K562 (cell line): ENCODE measurements around the gene ODAD3. TPM values are rescaled to one million over a fixed set of nuclear protein-coding genes. Genes with fewer than 3 reads are reported as not detected.
A peak's percentile ranks its signal among the peaks of the same experiment; 100 is the strongest.

Experiments
- BCL6 ChIP-seq: fragments of 250-450 bp; sonication (Bioruptor Pico); IDR thresholded peaks from 2 replicates; pipeline ENCODE4 v1.4.0; 2020
- HDAC3 ChIP-seq: fragments of 450-650 bp; IDR thresholded peaks from 2 replicates; pipeline ENCODE4 v1.6.1; 2018; ENCODE audit warnings: borderline replicate concordance, mild to moderate bottlenecking, moderate library complexity; ENCODE audit not compliant: partially characterized antibody
- IFI16 ChIP-seq: fragments of 250-450 bp; sonication (Bioruptor Pico); IDR thresholded peaks from 2 replicates; pipeline ENCODE4 v2.1.2; 2022; ENCODE audit warnings: mild to moderate bottlenecking, inconsistent platforms
- MAFG ChIP-seq: fragments of 450-650 bp; conservative IDR thresholded peaks from 2 replicates; pipeline ENCODE4 v1.6.1; 2016; ENCODE audit warnings: missing genetic modification characterization, missing compliant biosample characterization
- MCM5 ChIP-seq: fragments of 450-650 bp; IDR thresholded peaks from 2 replicates; pipeline ENCODE4 v1.6.1; 2016; ENCODE audit warnings: low read depth
- MECOM ChIP-seq: fragments of 250-450 bp; sonication (Bioruptor Pico); IDR thresholded peaks from 2 replicates; pipeline ENCODE4 v1.8.0; 2022; ENCODE audit warnings: inconsistent platforms
- MTA2 ChIP-seq: fragments of 450-650 bp; IDR thresholded peaks from 2 replicates; pipeline ENCODE4 v1.6.1; 2016; ENCODE audit warnings: low read depth
- MYBL2 ChIP-seq, 2 experiments: fragments of 450-650 bp in 1 of 2; sonication (generic) in 1 of 2; formaldehyde crosslinking in 1 of 2; IDR thresholded peaks; 2 replicates each; pipeline versions ENCODE4 v1.6.1 to v1.8.1; 2017 to 2022; ENCODE audit warnings: borderline replicate concordance in 1 of 2, inconsistent platforms in 1 of 2, low read depth in 1 of 2, mild to moderate bottlenecking in 1 of 2, missing genetic modification reagents in 1 of 2, moderate library complexity in 1 of 2
- RBM39 ChIP-seq: fragments of 200-400 bp; formaldehyde crosslinking; optimal IDR thresholded peaks from 2 replicates; pipeline ENCODE3; 2018; ENCODE audit warnings: low read depth, low read length
- SAP30 ChIP-seq: fragments of 200-600 bp; sonication (generic); IDR thresholded peaks from 2 replicates; pipeline ENCODE4 v1.6.1; 2012; ENCODE audit warnings: borderline replicate concordance, low read depth, mild to moderate bottlenecking, moderate library complexity, low read length, control low read depth, inconsistent platforms; ENCODE audit not compliant: insufficient read depth, poor library complexity, severe bottlenecking
- TAF15 ChIP-seq: fragments of 200-400 bp; formaldehyde crosslinking; IDR thresholded peaks from 2 replicates; pipeline ENCODE4 v1.6.1; 2017; ENCODE audit warnings: mild to moderate bottlenecking, low read depth, low read length, moderate library complexity
- TARDBP ChIP-seq: fragments of 450-650 bp; IDR thresholded peaks from 2 replicates; pipeline ENCODE4 v1.6.1; 2016
- TSC22D4 ChIP-seq: fragments of 450-650 bp; IDR thresholded peaks from 2 replicates; pipeline ENCODE4 v1.6.1; 2016; ENCODE audit warnings: missing genetic modification characterization, missing biosample characterization, control low read depth
- ZNF408 ChIP-seq: fragments of 250-450 bp; sonication (Bioruptor Pico); IDR thresholded peaks from 2 replicates; pipeline ENCODE4 v1.4.0; 2020; ENCODE audit warnings: low read depth, mild to moderate bottlenecking, moderate library complexity
- ZNF644 ChIP-seq: fragments of 200-800 bp; sonication (Bioruptor generic); IDR thresholded peaks from 2 replicates; pipeline ENCODE4 v1.6.1; 2016; ENCODE audit warnings: low read depth, missing genetic modification characterization, missing compliant biosample characterization
- polyA plus RNA-seq, 8 experiments: library from polyadenylated mRNA; depleted of rRNA in 4 of 8; stranded (reverse) in 5 of 8; unstranded in 3 of 8; fragments of >200 nt; fragmentation: Nextera tagmentation in 2 of 8; fragmentation: Illumina TruSeq in 1 of 8; extraction: Ambion mirVana in 2 of 8; extraction: Trizol in 1 of 8; gene quantifications; 2 replicates each; pipeline versions ENCODE4 v1.2.1 to v1.2.3, GENCODE V29; 2011 to 2014; ENCODE audit warnings: inconsistent platforms in 1 of 8, missing spikeins in 1 of 8
- total RNA-seq, 7 experiments: library from RNA; depleted of rRNA in 6 of 7; stranded (reverse); fragments of >200 nt in 6 of 7; fragmentation: Illumina TruSeq in 2 of 7; extraction: Trizol in 2 of 7; gene quantifications; 2 replicates each; pipeline versions ENCODE4 v1.2.1 to v1.2.3, GENCODE V29; 2011 to 2021; ENCODE audit warnings: low replicate concordance in 1 of 7
- TF ChIP-seq, protein P1 (sequence below), 2 experiments: fragments of 450-650 bp in 1 of 2; IDR thresholded peaks; 2 replicates each; pipeline ENCODE4 v1.6.1; 2011 to 2017; ENCODE audit warnings: low read depth in 2 of 2, antibody characterized with exemption in 1 of 2, borderline replicate concordance in 1 of 2, low read length in 1 of 2, mild to moderate bottlenecking in 1 of 2, mixed read lengths in 1 of 2; ENCODE audit not compliant: control insufficient read depth in 1 of 2
- TF ChIP-seq, protein P2 (sequence below): sonication (generic); formaldehyde crosslinking; IDR thresholded peaks from 2 replicates; pipeline ENCODE4 v1.8.0; 2023; ENCODE audit warnings: mild to moderate bottlenecking, missing genetic modification reagents
- TF ChIP-seq, protein P3 (sequence below): fragments of 250-450 bp; sonication (Bioruptor Pico); IDR thresholded peaks from 2 replicates; pipeline ENCODE4 v1.4.0; 2020; ENCODE audit warnings: mild to moderate bottlenecking

The ODAD3 gene
- total and polyA plus RNA-seq, 9 of the 15 experiments (the other 6 are each of a cell fraction or from before 2014, with no cell fraction given) = 0.07 to 0.72 (median 0.14) TPM; not detected in 2

DNA sequence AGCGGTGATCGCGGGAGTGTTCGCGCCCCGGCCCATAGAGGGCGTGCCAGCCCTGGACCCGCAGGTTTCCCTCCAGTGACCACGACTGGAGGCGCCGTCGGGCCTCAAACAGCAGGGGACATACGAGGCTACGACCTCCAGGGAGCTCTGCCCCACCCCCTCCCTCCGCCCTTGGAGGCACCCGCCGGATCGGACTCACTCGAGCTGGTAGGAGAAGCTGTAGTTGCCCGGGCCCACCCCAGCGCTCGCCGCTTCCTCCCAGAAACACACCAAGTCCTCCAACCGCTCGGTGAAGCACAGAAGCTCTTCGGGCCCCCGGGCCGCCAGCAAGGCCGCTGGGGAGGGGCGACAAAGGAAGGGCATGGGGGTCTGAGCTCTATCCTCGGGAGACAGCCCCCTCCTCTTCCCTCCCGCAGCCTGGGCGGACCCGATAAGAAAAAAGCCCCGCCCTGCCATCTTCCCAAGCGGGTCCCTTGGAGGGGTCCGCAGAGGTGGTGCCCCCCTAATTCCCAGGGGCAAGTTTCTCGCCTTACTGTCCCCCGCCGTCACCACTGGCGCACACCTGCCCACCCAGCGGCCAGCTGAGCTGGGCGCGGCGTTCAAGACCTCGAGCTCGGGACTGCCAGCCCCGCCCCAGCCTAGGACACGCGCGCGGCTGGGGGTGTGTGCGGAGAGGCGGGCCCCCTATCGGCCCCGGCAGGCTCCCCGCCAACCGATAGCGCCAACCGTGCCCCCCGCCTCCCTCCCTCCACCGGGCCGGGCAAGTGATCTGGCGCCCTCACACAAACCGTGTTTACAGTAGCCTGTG lies 51.8 kb downstream of the ODAD3 start (continued):
- TF ChIP-seq MAFG (tag) (no peak), MECOM (no peak), TAF15 (no peak), IFI16 (CRISPR knock-in tag) (no peak), RBM39 (no peak), ZNF644 (no peak), ZNF408 (CRISPR knock-in tag) (no peak), HDAC3 (no peak), SAP30 (no peak), MTA2 (no peak; the same call in 1 of the 2 replicates), MCM5 (no peak), BCL6 (CRISPR knock-in tag) (no peak), TARDBP (no peak), TSC22D4 (no peak), MYBL2 (IDR thresholded peaks at IDR 0.05; ENCODE audit: low read depth) (no peak), MYBL2 (CRISPR knock-in tag; IDR thresholded peaks at IDR 0.05; ENCODE audit: borderline replicate concordance) (no peak)
- TF ChIP-seq, protein P1, sequence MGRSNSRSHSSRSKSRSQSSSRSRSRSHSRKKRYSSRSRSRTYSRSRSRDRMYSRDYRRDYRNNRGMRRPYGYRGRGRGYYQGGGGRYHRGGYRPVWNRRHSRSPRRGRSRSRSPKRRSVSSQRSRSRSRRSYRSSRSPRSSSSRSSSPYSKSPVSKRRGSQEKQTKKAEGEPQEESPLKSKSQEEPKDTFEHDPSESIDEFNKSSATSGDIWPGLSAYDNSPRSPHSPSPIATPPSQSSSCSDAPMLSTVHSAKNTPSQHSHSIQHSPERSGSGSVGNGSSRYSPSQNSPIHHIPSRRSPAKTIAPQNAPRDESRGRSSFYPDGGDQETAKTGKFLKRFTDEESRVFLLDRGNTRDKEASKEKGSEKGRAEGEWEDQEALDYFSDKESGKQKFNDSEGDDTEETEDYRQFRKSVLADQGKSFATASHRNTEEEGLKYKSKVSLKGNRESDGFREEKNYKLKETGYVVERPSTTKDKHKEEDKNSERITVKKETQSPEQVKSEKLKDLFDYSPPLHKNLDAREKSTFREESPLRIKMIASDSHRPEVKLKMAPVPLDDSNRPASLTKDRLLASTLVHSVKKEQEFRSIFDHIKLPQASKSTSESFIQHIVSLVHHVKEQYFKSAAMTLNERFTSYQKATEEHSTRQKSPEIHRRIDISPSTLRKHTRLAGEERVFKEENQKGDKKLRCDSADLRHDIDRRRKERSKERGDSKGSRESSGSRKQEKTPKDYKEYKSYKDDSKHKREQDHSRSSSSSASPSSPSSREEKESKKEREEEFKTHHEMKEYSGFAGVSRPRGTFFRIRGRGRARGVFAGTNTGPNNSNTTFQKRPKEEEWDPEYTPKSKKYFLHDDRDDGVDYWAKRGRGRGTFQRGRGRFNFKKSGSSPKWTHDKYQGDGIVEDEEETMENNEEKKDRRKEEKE (IDR thresholded peaks at IDR 0.05; ENCODE audit: borderline replicate concordance in 1 of 2, control insufficient read depth in 1 of 2, low read depth in 2 of 2, low read length in 1 of 2) = no peak
- TF ChIP-seq, protein P2, sequence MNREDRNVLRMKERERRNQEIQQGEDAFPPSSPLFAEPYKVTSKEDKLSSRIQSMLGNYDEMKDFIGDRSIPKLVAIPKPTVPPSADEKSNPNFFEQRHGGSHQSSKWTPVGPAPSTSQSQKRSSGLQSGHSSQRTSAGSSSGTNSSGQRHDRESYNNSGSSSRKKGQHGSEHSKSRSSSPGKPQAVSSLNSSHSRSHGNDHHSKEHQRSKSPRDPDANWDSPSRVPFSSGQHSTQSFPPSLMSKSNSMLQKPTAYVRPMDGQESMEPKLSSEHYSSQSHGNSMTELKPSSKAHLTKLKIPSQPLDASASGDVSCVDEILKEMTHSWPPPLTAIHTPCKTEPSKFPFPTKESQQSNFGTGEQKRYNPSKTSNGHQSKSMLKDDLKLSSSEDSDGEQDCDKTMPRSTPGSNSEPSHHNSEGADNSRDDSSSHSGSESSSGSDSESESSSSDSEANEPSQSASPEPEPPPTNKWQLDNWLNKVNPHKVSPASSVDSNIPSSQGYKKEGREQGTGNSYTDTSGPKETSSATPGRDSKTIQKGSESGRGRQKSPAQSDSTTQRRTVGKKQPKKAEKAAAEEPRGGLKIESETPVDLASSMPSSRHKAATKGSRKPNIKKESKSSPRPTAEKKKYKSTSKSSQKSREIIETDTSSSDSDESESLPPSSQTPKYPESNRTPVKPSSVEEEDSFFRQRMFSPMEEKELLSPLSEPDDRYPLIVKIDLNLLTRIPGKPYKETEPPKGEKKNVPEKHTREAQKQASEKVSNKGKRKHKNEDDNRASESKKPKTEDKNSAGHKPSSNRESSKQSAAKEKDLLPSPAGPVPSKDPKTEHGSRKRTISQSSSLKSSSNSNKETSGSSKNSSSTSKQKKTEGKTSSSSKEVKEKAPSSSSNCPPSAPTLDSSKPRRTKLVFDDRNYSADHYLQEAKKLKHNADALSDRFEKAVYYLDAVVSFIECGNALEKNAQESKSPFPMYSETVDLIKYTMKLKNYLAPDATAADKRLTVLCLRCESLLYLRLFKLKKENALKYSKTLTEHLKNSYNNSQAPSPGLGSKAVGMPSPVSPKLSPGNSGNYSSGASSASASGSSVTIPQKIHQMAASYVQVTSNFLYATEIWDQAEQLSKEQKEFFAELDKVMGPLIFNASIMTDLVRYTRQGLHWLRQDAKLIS (CRISPR knock-in tag) = peak; percentile 43; the same call in 1 of the 2 replicates
- TF ChIP-seq, protein P3, sequence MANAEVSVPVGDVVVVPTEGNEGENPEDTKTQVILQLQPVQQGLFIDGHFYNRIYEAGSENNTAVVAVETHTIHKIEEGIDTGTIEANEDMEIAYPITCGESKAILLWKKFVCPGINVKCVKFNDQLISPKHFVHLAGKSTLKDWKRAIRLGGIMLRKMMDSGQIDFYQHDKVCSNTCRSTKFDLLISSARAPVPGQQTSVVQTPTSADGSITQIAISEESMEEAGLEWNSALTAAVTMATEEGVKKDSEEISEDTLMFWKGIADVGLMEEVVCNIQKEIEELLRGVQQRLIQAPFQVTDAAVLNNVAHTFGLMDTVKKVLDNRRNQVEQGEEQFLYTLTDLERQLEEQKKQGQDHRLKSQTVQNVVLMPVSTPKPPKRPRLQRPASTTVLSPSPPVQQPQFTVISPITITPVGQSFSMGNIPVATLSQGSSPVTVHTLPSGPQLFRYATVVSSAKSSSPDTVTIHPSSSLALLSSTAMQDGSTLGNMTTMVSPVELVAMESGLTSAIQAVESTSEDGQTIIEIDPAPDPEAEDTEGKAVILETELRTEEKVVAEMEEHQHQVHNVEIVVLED (CRISPR knock-in tag) = no peak
